Endometrium (tissue), 2 donors: ENCODE results near the gene RUNX1.

Source experiments
- FAIRE-seq: peaks from 2 replicates; lab custom pipeline; 2012; peaks lifted over from hg19 to GRCh38; lab: Jason Lieb, UNC
- donor health status: control.
- donor health status: control.

RUNX1 gene

DNA sequence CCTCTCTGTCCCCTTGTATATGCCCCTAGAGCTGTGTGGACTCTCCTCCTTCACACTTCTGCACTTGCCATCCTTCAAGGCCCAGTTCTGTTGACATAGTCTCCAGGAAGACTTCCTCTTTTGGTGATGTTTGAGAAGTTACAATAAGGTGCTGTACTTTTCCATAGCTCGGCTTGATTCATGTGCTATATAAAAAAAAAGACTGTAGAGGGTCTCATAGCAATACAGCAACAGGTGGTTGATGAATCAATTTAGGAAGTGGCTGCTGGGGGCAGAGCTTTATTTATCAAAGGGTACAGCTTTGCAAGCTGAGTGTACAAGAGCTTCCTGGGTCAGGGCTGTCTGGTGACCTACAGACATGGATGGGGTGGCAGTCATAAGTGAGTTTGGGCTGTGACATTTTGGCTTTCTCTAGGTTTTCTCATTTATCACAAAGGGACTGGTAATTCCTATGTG lies 102.7 kb downstream of the RUNX1 start:
- no peak for FAIRE-seq

DNA sequence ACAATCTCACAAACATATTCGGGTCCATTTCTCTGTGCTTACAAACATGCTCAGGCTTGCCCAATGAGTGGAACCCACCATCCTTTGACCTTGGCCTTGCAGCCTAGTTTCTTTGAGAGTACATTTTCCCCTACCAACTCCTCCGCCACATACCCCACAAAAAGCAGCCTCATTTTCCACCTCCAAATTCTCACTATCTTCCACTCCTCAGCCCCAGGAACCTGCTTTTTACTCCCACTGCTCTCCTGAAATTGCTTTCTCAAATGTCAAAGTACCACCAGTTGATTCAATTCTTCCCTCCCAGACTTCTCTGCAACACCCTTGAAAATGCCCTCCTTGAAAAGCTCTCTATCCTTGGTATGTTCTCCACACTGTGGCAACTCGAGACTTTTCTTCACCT lies 103.8 kb downstream of the RUNX1 start:
- FAIRE-seq, result no peak

DNA sequence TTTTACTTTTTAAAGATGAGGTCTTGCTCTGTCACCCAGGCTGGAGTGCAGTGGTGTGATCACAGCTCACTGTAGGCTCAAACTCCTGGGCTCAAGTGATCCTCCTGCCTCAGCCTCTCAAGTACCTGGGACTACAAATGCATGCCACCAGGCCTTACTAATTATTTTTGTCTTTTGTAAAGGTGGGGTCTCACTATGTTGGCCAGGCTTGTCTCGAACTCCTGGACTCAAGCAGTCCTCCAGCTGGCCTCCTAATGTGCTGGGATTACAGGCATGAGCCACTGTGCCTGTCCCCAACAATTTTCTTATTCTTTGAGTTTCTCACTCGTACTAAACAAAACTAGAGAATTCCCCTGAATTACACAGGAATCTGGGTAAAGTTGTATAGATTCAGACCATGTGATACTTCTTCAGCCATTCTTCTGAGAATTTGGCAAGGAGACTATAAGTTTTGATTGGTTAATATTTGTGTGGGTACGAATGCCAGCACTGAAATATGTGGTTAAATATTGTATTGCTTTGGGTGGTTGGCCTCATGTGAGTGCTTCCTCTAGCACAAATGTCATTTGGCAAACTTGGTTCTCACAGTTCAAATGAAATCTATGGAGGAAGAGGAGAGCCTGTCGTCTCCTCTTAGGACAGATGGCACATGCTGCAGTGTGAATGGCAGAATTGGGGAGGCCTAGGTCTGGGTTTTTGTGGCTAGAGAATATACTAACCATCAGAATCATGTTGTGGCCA lies 104.9 kb downstream of the RUNX1 start:
- no peak for FAIRE-seq

DNA sequence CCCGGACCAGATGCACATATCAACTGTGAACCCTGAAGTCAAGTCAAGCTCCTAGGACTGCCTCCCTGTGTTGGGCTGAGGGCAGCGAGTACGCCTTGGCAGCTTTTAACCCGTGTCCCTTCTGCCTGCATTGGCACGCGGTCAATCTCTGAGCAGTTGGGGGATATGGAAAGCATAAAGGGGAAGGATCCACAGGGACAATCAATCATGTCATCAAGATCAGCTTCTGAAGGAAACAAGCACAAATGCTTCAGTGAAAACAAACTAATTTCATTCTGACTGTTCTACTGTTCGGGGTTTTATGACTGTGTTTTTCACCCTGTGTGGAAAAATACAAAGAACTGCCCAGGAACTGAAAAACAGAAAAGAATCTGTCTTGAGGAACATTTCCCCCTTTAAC lies 106.2 kb downstream of the RUNX1 start:
- no peak for FAIRE-seq

DNA sequence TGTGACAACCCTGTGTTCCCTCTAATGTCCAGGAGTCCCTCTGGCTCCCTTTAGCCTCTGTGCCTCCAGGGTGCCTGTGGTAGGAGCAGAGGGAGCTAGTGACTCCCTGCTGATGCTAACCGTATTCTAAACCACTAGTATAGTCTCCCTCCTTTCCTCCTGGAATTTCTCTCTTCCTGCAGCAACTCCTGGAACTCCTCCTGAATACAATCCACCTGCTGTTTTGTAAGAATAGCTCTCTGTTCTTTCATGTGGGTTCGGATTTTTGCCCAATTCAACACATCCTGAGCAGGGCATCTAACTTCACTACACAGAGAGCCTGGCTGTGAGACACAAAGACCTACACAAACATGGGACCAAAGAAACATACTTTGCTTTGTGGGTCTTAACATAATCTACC lies 107.9 kb downstream of the RUNX1 start:
- no peak for FAIRE-seq

DNA sequence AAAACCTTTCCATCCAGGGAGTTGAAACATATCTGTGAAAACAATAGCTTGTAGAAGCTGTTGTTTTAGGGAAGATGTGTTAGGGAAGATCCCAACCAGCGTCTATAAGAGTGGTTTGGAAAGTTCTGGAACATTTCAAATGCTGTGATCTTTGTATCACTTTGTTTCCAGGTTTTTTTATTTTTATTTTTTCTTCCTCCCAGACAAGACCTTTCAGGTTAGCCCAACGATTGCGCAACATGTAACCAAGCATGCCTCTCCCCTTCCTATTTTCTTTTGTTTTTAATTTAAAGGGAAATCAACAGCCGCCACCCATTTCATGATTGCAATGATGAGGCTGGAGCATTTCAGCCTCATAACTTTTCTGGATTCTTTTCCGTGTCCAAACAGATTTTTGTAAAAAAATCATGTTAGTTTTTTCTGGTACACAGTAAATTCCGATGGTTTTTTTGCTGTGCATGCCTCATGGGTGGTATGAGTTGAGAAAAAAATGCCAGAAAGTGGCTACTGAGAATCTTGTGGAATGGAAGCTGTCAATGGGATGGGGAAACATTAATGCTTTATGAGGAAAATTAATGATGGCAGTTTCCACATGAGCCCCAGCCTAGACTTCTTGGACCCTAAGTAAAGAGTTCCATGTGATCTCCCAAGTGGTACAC lies 109.3 kb downstream of the RUNX1 start:
- FAIRE-seq, result no peak

DNA sequence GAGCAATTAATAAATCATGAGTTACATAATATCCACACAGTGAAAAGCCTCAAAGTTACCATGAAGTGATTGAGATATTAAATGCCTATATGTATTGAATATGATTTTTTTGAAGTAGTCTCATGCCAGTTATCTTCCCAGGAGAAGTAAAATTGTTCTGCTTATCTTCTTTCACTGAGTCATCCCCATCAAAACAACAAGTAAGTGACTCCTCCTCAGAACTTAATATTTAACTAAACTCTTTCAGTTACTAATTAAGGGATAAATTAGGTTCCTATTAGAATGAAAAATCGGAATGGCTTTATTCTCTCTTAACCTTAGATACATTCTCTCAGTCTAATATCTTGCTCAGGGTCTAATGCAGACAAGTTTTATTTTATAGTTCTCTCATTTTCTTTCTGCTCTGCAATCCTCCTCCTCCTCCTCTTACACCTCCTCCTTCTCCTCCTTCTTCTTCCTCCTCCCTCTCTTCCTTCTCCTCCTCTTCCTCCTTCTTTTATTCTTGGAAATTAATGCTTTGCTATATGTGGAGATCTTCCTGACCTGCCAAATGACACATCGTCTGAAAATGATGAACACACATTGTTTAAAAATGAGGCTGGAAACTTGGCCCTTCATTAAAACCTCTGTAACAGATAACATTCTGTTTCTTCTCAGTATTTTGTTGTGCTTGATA lies 110.9 kb downstream of the RUNX1 start:
- no peak for FAIRE-seq

DNA sequence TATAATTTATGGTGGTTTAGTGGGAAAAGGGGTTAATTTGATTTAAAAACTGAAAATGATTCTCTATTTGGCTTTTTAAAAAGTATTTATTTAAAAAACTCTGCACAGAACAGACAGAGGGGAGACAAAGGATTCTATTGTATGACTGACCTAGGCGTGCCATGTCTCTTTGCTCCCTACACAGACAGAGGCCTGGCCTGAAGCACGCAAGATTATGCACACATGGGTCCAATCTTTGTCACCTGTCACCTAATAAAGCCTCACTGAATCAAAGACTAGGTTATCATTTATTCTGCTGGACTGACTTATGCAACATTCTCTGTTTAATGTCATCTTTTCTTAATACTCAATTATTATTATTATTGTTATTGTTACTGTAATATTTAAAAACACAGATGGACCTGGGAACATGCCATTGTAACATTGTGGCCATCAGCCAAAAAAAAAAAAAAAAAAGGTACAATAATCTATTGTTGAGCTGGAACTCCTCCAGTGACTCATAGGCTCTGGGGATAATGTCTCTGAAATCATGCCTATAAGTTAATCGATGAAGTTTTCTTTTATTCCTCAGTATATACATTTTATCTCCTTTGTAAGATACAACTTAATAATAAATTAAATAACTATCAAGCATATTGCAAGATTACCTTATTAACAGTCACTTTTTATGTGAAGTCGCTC lies 112.1 kb downstream of the RUNX1 start:
- peak; percentile 37 for FAIRE-seq

DNA sequence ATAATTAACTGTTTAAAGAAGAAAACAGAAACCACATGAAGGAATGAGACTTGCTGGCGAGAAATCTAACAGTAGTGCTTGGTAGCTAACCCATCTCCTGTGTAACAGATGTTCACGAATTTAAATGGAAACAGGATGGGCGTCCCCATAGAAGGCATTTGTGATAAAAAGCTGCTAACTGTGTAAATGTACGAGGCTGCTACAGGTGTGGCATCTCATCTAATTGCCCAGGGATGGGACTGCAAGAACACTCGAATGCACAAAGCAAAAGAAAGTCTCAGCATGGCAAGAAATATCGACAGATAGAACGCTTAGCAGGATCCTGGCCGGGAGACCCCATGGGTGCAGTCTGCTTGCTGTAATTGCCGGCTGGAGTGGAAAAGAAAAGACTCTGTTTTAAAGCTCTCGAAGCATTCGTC lies 112.7 kb downstream of the RUNX1 start:
- FAIRE-seq, result peak; percentile 87

DNA sequence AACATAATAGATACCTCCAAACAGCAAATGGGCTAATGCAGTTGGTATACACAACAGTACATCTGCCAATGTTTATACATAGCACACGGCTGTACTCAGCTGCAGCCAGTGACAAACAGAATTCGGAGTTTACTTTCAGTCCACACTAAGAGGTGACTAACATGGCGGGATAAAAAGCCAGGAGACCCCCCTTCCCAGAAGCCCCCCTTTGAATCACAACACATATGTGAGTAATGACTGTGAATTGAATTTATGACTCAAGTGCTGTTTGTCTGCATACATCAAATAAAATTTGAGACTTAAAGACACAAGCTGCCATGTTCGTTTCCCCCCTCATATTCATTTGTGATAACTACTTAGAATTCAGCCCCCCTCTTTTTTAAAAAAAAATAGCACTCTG lies 113.2 kb downstream of the RUNX1 start:
- no peak for FAIRE-seq

DNA sequence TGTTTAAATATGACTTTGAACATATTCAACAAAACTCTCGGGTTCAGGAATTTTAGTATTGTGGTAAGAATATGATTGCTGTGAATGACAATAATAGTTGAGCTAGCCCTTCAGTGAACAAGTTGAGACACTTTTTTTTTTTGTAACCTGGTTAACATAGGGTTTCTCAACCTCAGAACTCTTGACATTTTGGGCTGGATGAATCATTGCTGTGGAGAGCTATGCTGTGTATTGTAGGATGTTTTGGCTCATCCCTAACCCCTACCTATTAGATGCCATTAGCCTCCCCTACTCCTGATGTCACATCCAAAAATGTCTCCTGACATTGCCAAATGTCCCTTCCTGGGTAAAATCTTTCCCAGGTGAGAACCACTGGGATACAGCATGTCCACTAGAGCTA lies 113.7 kb downstream of the RUNX1 start:
- no peak for FAIRE-seq

DNA sequence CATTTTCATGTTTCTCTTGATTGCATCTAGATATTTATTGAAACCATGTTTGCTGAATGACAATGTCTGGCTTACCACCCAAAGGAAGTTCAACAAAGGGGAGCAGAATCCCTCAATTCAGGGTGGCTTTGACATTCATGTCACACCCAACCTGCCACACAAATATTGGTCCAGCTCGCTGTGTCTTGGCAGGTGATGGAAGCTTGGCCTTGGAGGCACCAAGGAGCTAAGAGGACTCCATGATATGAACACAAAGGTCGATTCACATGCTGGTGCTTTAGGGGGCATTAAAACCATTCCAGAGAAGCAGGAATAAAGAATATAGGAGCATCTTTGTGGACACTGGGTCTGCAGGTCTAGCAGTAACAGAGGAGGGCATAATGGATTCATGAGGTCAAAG lies 114.8 kb downstream of the RUNX1 start:
- FAIRE-seq, result no peak

DNA sequence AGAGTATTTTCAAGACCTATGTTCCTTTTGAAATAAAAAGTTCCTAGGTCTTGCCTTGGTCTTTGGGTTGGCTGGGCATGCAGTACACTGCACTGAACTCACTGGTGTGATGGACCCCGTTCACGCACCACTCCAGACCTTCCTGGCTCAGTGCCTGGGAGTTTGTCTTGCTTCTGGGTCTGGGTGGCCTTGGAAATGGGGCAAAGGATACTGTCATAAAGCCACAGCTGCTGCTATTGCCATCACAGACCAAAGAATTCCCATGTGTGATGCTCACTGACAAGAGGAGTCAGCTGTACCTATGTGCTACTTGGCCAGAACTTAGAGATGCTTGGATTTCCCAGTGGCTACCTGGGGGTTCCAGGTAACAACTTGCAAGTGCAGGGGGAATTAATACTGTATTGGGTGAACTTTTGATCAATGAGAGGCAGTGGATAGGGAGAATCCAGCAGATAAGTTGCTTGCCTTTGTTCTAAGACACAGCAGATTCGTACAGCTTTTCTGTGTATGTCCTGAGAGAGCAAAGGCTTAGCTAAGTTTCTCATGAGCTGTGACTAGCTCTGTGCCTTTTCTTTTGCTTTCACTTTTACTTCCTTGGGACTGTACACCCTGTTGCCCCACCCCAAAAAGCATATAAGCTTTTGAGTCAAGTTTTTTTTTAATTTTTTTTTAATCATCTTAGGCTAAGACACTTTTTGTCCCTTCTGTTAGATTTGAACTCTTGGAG lies 115.3 kb downstream of the RUNX1 start:
- no peak for FAIRE-seq

DNA sequence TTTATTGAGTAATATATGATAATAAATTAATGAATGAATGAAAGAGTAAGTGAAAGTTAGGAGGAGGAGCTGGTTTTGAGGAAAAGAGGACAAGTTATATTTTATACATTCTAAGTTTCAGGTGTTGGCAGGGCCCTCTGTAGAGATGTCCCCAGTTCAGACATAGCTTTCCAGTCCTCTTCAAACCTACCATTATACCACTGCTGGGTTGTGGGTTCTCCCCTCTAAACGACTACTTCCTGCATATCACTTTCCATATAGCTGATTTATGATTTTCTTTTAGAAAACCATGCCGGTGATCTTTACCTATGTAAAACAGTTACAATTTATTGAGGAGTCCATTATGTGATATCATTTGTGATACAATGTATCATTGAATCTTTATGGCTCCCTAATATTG lies 116.9 kb downstream of the RUNX1 start:
- FAIRE-seq, result no peak

DNA sequence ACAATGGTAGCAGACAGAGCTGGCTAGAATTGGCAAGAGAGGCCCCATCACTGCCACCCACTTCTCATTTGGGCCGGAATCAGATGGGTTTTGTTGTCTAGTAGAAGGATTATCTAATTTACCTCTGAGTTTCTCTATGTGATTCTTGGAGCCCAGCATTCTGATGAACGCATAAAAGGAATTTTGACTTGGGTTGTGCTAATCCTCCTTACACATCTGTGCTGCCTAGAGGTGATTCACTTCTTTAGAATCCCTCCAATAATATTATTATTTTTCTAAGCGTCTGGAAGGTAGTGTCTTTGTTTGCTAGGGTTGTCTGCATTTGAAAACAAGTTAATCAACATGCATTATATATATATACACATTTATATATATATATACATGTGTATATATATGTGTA lies 118.1 kb downstream of the RUNX1 start:
- FAIRE-seq, result no peak

DNA sequence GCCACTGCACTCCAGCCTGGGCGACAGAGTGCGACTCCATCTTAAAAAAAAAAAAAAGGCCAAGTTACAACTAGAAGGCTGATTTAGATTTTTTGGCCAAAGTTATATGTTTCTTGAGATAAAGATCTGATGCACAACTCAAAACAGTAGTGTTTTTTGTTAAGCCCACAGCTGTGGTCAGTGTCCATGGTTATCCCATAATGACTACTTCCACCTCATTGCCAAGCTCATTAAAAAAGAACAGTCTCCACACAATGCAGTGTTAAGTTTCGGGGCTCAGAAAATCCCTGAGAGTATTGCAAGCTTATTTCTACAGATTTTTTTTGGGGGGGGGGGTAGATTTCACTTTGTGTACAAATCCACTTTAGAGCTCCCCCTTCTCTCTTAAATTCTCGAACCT lies 120.5 kb downstream of the RUNX1 start:
- FAIRE-seq, result no peak

DNA sequence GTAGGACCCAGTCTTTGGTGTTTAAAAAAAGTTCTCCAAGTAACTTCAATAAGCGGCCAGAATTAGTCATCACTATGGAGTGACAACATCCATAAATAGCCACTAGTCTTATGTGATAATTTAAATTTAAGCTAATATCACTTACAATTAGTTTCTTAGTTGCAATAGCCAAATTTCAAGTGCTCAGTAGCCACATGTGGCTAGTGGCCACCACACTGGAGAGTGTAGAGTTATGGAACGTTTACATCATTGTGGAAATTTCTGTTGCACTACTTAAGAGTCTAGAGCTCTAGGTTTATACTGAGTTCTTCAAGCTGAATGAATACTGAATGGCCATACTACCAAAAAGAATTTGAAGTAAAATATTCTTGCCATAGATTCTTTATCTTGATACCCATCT lies 121.1 kb downstream of the RUNX1 start:
- no peak for FAIRE-seq

DNA sequence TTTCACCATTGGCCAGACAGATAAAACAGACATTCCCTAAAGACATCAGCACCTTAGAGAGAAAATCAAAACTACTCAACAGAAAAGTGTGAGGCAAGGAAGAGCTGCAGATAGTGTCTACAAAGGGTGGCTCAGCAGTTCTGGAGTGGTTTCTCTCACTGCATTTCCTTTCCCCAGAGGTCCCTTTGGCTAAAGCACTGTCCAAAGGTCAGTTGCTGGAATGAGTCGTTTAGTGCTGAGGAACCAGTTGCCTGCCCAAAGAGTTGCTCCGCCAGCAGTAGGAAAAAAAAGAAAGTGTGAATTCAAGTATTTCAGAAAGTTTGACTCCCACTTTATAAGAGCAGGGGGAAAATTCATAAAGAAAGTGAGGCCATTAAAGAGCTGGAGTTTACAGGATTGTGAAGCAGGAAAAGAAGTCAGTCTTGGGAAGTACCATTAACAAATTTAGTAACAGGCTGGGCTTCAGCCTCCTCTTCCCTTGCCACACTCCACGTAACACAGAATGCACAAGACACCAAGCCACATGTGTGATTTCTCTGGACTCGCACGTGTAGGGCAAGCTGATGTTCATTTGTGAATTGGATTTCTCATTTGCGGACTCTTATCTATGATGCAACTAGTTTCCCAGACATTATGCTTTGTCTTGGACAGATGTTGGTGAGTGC lies 122.2 kb downstream of the RUNX1 start:
- no peak for FAIRE-seq

DNA sequence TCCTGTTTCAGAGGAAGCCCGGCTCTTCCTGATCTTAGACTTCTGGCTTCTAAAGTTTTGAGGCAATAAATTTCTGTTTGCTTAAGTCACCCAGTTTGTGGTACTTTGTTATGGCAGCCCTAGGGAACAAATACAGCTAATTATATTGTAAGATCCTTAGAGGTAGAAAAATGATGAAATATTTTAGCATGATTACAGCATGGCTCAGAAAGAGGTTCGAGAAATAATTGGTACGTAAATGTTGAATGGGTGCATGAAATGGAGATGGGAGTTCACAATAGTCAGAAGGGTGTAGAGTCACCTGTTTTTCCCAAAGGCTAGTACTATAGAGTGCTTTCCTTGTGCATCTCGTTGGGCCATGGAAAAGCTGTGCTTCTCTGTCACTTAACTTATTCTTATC lies 123.5 kb downstream of the RUNX1 start:
- FAIRE-seq, result no peak

DNA sequence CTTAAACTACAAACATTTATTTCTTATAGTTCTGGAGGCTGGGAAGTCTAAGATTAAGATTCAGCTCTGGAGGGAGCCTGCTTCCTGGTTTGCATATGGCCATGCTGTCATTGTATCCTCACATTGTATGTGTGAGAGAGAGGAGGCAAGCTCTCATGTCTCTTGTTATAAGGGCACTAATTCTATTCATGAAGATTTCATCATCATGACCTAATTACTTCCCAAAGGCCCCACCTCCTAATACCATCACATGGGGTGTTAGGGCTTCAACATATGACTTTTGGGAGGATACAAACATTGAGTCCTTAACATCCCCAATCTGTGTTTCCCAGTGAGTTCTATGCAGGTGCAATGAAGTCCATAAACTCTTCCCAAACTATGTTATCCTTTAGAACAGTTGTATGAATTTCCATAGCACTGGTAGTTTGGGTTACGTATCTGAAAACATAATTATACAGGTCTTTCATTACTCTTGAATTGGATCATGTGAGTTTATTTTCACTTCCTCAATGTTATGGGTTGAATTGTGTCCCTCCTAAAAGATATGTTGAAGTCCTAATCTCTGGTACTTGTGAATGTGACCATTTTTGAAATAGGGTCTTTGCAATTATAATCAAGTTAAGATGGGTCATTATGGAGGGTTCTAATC lies 124.2 kb downstream of the RUNX1 start:
- no peak for FAIRE-seq

DNA sequence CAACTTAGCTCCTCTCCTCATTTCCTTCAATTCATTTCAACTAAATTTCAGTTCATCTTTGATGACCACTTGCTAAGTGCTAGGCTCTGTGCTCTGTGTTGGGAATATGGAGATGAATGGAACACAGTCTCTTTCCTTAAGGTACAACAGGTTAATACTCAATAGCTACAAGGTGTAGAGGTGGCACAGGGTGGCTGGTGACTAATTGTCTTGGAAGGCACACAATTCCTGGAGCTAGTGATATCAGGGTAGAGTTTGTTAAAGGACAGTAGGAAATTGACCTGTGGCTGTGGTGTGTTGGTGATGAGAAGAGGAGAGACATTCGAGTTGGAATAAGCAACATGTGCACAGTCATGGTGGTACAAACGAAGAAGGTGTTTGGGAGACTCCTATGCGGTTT lies 124.9 kb downstream of the RUNX1 start:
- FAIRE-seq, result no peak
